Activated CD4-positive, CD25-positive, alpha-beta regulatory T cell treated with anti-CD3 and anti-CD28 coated beads, Interleukin-2, amount 50 U/mL, for 24 hours (primary cell): Measurements from ENCODE around the gene PJA1.

ENCODE experiments used
- ATAC-seq, 2 donors: fragments of 150-1000 bp; cut with Tn5 transposase; one replicate each; pipeline ENCODE4 v1.10.0; 2021; ENCODE audit warnings: mild to moderate bottlenecking in 1 of 2, moderate library complexity in 1 of 2

Gene PJA1

GRCh38 chrX:69163936-69164741 lies 1.1 kb downstream of the PJA1 start:
- peak; percentile 67 to 77 for ATAC-seq

GRCh38 chrX:69162361-69162865 lies 2.8 kb downstream of the PJA1 start:
- ATAC-seq: no peak

- ATAC-seq: no peak
These were observed 3.4 kb downstream of the PJA1 start for GRCh38 chrX:69161786-69162349.

GRCh38 chrX:69161371-69161770 lies 3.9 kb downstream of the PJA1 start:
- no peak for ATAC-seq

GRCh38 chrX:69158166-69158980 lies 6.9 kb downstream of the PJA1 start:
- peak in 1 of 2 donors; percentile 60 for ATAC-seq

- ATAC-seq: no peak
These were observed 8.6 kb downstream of the PJA1 start for GRCh38 chrX:69156638-69157037.

GRCh38 chrX:69155786-69156520 lies 9.3 kb downstream of the PJA1 start:
- no peak for ATAC-seq

GRCh38 chrX:69154051-69154450 lies 11.2 kb downstream of the PJA1 start:
- no peak for ATAC-seq

- ATAC-seq: no peak
These were observed 12.1 kb downstream of the PJA1 start for GRCh38 chrX:69153060-69153730.

- ATAC-seq: no peak
These were observed 12.8 kb downstream of the PJA1 start for GRCh38 chrX:69152417-69152841.

GRCh38 chrX:69151866-69152284 lies 13.4 kb downstream of the PJA1 start:
- no peak for ATAC-seq

GRCh38 chrX:69150281-69150960 lies 14.8 kb downstream of the PJA1 start:
- ATAC-seq: no peak

GRCh38 chrX:69149466-69150280 lies 15.6 kb downstream of the PJA1 start:
- no peak for ATAC-seq

GRCh38 chrX:69148946-69149345 lies 16.3 kb downstream of the PJA1 start:
- no peak for ATAC-seq

- ATAC-seq: no peak
These were observed 18.5 kb downstream of the PJA1 start for GRCh38 chrX:69146739-69147138.

- no peak for ATAC-seq
These were observed 19.5 kb downstream of the PJA1 start for GRCh38 chrX:69145714-69146113.

- no peak for ATAC-seq
These were observed 20.2 kb downstream of the PJA1 start for GRCh38 chrX:69144838-69145680.

- no peak for ATAC-seq
These were observed 21.7 kb downstream of the PJA1 start for GRCh38 chrX:69143530-69143929.

- ATAC-seq: no peak
These were observed 22.3 kb downstream of the PJA1 start for GRCh38 chrX:69142788-69143469.
